NT2/D1 (cell line): ENCODE results near the gene PDK3.

Experiments
- DNase-seq: peaks from one replicate; pipeline ENCODE4 v3.0.0-alpha.2; 2011; ENCODE audit warnings: low read depth, low spot score
- H3K27me3 ChIP-seq: 2 replicates; pipeline ENCODE4 v1.6.0; 2011; ENCODE audit warnings: mild to moderate bottlenecking; ENCODE audit not compliant: insufficient read length, insufficient read depth
- H3K36me3 ChIP-seq: 2 replicates; pipeline ENCODE4 v1.6.1; 2011; ENCODE audit warnings: mild to moderate bottlenecking, low read length, mixed read lengths; ENCODE audit not compliant: insufficient read depth, insufficient read length
- H3K4me1 ChIP-seq: 2 replicates; pipeline ENCODE4 v1.5.1; 2011; ENCODE audit not compliant: insufficient read depth, insufficient read length
- H3K4me3 ChIP-seq: 2 replicates; pipeline ENCODE4 v1.5.1; 2011; ENCODE audit warnings: low read depth; ENCODE audit not compliant: insufficient read length
- H3K9ac ChIP-seq: 2 replicates; pipeline ENCODE4 v1.6.0; 2011; ENCODE audit warnings: low read depth; ENCODE audit not compliant: insufficient read length
- H3K9me3 ChIP-seq: 2 replicates; pipeline ENCODE4 v1.5.1; 2011; ENCODE audit warnings: mild to moderate bottlenecking, low read length; ENCODE audit not compliant: insufficient read depth
- SUZ12 ChIP-seq: IDR thresholded peaks from 2 replicates; pipeline ENCODE4 v1.6.1; 2011; ENCODE audit not compliant: insufficient read length, insufficient read depth; ENCODE audit errors: extremely low read depth
- YY1 ChIP-seq: IDR thresholded peaks from 2 replicates; pipeline ENCODE4 v1.6.1; 2011; ENCODE audit not compliant: insufficient read length, insufficient read depth
- ZNF274 ChIP-seq: IDR thresholded peaks from 2 replicates; pipeline ENCODE4 v1.6.1; 2011; ENCODE audit warnings: mild to moderate bottlenecking, low read depth, low read length

The PDK3 gene

DNA sequence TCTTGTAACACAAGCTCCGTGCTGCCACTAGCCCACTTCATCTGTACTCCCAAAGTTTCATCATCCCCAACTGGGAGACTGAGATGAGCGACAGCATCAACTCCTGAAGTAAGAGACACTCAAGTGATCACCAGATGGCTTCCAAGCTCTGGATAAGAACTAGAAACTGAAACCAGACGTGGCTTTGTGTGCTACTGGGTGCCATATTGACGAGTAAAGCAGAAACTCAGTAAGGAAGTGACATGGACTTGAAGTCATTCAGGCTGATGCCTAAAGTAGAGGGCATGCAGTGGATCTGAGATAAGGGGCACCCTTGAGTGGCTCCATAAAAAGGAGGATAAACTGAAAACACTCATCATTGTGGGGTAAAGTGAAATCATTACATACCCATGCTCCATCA lies 109.7 kb downstream of the PDK3 start:
- no peaks in the 10 kb centered on the region for H3K4me1 ChIP-seq
- H3K9ac ChIP-seq = no peak overlapping the region
- H3K9me3 ChIP-seq = no peaks in the 10 kb centered on the region
- no peak for DNase-seq
- TF ChIP-seq ZNF274 (no peak), YY1 (no peak), SUZ12 (no peak)
- H3K27me3 ChIP-seq = no peaks in the 10 kb centered on the region
- no peak overlapping the region for H3K4me3 ChIP-seq
- peaks cover 14% of the 10 kb centered on the region for H3K36me3 ChIP-seq

DNA sequence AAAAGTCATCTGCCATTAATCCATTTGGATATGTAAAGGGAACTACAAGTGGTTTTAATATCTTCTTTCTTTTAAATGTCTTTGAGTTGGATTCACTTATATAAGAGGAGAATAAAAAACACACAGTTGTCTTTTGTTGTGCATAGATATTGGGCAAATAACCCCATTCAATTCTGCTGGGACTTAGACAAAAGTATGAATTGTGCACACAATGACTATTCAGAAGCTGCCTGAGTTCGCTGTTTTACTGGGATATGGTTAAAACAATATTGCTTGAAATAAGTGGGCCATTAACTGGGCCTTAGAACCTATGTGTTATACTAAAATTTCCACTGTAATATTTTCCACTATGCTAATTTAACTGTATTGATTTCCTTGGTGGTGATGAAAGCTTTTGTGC lies 110.4 kb downstream of the PDK3 start:
- no peaks in the 10 kb centered on the region for H3K9me3 ChIP-seq
- TF ChIP-seq SUZ12 = no peak
- no peak for TF ChIP-seq ZNF274
- TF ChIP-seq YY1 = no peak
- peaks cover 14% of the 10 kb centered on the region for H3K36me3 ChIP-seq
- H3K27me3 ChIP-seq = no peaks in the 10 kb centered on the region
- H3K9ac ChIP-seq = no peak overlapping the region
- no peaks in the 10 kb centered on the region for H3K4me1 ChIP-seq
- no peak for DNase-seq
- no peak overlapping the region for H3K4me3 ChIP-seq

DNA sequence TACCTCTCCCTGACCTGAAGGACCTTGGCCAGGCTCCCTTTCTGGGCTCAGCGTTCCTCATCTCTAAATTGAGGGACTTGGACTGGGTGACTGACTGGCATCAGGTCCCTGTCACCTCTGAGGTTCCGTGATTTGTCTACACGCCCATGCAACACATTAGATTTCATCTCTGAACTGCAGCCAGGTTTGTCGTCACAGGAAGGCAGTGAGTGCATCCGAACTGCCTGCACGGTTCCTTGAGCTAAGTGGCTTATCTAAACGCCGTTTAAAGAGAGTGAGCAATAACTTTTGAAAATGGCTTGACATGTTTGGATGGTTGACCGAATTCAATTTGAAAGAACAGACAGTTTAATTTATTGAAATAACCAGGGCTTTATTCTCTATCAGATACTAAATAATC lies 112.0 kb downstream of the PDK3 start:
- no peak for DNase-seq
- TF ChIP-seq YY1 (no peak), ZNF274 (no peak), SUZ12 (no peak)
- Histone ChIP-seq H3K36me3 (peaks cover 14% of the 10 kb centered on the region), H3K4me1 (no peaks in the 10 kb centered on the region), H3K9ac (no peak overlapping the region), H3K27me3 (no peaks in the 10 kb centered on the region), H3K4me3 (no peak overlapping the region), H3K9me3 (no peaks in the 10 kb centered on the region)
